Left hindlimb (tissue), 1 donor: ENCODE measurements around the gene SLC25A22.

ENCODE experiments used
- DNase-seq: peaks from one replicate; pipeline ENCODE4 v3.0.0-alpha.2; 2018

SLC25A22 gene

DNA sequence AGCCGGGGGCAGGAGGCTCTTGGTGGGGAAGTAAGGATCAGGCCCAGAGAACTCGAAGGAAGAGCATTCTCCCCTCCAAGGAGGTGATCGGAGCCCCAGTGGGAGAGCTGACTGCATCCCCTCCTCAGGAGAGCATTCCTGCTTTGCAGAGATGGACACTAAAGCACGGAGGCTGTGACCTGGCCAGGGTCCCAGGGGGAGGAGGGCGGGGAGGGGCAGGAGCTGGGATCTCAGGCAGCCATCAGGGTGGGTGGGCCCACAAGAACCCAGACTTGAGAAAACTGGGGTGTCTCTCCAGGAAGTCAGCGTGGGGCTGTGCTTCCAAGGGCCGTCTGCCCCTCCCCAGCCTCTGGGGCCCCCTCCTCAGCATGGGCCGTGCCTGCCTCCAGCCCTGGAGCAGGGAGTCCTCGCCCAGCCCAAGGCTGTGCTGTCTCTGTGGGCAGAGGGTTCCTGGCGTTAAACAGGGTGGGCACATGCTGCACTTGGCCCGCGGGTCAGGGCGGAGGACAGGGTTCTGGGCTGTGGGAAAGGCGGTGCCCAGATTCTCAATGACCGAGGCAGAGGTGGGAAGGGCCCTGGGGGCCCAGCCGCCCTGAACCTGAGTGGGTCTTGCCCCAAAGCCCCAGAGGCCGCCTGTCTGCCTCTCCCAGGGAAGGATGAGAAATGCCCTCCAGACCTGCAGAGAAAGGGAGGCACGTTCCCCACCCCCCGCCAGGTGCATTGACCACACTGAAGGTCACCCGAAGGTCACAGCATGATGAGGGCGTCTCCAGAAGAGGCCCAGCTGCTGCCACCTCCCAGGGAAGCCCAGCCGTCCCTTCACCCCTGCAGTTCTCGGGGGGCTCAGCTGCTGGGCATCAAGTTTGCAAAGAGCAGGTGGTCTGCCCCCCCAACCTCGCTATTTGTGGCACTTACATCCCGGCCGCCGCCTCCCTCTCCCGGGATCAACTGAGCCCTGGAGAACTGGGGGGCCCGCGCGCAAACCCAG, 8.8 kb downstream of the SLC25A22 start:
- no peak for DNase-seq

- DNase-seq: no peak
Measured at GRCh38 chr11:788009-788640, 10.0 kb downstream of the SLC25A22 start.

- DNase-seq: no peak
Measured at GRCh38 chr11:787084-787675, 10.9 kb downstream of the SLC25A22 start.

GRCh38 chr11:786235-787083, 11.6 kb downstream of the SLC25A22 start:
- no peak for DNase-seq

GRCh38 chr11:783581-784015, 14.5 kb downstream of the SLC25A22 start:
- DNase-seq: peak; percentile 90

DNA sequence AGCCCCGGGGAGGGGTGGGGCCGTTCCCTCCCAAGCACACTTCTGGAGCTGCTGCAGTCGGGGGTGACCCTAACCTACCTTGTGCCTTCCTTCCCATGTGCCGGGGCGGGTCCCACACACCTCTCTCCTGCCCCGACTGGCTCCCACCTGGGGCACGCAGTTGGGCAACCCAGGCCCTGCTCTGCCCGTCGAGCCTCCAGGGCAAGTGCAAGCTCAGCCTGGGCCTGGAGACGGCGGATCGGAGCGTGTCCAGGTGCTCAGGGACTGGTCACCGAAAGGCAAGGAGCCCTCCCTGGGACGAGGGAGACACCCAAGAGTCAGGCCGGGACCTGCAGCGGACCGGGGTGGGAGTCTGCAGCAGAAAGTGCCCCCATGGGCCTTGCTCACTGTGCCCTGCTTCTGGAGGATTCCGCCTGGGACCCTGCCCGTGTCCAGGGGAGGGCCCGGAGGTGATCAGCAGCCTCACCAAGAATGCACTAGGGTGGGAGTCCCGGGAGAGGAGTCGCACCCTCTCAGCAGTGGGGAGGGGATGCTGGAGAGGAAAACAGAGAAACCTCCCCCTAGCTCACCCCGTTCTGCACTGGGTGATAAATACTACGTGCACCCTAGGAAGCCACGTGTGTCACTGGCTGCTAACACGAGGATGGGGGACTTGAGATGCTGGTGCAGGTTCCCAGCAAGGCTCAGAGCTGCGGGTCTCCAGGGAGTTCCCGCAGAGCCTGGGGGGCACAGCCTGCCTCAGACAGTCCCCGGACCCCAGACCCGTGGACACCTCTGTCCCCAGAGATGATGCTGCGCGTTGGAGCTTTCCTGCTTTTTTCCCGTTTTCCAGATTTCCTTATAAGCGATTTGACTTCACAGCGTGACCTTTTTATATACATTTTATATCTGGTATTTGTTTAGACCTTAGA, 15.6 kb downstream of the SLC25A22 start:
- DNase-seq: no peak

- no peak for DNase-seq
Measured at GRCh38 chr11:779955-780532, 18.0 kb downstream of the SLC25A22 start.

DNA sequence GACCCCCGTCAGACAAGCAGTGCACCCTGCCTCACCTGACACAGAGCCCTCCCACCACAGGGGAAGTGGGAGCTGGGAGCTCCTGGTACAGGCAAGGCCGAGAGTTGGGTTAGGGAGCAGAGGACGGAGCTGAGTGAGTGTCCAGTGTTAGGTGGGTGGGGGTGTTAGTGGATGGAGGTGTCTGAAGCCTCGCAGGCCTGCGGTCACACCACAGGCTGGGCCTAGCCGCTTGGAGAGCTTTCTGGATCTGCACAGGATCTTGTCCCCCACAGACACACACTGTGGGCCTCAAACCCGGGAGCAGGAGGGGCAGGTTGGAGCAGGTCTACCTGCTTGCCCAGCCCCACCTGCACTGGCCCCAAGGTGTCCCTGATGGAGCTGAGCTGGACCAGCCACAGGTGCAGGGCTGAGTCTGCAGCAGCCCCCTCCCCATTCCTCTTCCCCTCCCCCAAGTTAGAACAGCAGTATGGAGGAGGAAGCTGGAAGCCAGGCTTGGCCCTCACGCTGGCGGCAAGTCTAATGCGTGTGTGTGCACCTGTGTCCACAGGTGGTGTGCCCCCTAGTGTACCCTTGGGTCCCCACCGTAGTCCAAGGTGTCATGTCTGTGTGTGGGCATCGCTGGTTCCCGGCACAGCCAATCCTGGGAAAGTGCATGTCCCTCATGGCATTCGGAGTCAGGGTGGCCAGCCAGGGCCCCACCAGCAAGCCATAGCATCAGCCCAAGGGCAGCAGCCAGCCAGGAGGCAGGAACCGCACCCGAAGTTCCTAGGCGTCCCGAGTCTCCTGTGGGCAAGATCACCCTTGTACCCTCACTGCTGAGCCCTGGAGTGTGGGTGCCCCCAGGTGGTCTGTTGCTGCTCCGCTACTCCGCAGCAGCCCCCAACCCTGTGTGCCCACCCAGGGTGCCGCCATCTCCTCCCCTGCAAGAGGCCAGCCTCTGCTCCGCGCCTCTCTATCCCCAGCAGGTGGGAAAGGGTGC, 18.8 kb downstream of the SLC25A22 start:
- peak; percentile 29 for DNase-seq

GRCh38 chr11:777288-778255, 20.5 kb downstream of the SLC25A22 start, which contains the start of gene GATD1:
TSS of gene GATD1 (minus strand) at chr11:777487. CDS start at chr11:777462, 25 bp downstream.
- peak; percentile 94 for DNase-seq

DNA sequence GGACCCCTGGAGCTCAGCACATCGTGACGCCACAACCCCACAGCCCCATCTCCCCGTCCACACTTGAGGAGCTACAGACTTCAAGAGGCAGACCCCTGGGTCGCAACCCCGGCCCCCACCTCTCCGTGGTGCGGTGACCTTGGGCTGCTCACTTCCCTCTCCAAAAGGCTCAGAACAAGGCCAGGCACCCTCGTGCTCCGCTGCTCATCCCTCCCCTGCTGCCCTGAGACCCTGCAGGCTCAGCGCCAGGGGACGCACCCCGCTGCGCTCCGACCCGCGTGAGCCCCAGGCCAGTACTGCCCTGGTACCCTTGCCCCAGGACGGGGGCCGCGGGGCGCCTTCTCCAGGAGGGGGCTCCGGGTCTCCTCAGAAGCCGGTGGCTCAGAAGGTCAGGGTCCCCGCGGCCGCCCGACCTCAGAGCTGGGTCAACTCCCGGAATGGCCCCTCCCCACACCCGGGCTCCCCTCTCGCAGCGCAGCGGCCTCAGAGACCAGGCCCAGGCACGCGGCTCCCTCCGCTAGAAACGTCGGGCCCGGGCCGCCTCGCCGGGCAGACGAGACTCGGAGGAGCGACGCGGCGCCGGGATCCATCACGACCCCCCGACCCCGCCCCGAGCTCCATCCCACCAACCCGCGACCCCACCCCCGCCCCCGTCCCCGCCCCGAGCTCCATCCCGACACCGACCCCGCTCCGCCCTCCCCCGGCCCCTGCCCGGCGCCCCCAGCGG, 21.4 kb downstream of the SLC25A22 start:
- DNase-seq: peak; percentile 42

GRCh38 chr11:776263-776560, 21.9 kb downstream of the SLC25A22 start:
- peak; percentile 42 for DNase-seq

DNA sequence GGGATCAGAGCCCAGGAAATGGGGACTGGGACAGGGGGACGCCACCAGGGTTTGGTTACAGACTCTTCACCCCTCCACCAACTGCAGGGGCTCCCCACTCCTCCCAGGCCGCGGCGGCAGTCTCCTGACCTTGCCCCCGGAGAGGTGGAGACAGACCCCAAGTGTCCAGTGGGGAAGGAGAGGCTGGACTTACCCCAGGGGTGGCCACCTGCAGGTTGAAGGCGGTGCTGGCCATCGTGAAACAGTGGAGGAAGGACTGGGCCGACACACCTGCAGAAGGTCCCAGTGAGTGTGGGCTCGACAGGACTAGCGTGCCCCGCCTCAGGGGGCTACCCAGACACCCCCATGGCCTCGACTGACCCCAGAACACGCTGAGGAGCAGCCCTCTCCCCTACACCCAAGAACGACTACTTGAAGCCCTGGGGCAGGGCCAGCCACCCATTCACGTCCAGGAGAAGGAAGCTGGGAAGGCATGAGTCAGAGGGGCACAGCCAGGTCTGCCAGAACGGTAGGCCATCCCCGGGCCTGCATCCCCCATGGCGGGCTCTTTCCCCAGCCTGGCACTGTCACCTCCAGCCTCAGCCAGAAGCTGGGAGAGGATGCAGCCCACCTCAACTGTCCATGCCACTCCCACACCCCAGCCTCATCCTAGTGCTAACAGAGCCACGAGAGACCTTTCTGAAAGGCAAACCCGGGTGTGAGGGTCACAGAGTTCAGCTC, 23.0 kb downstream of the SLC25A22 start:
- DNase-seq: peak; percentile 33

- DNase-seq: no peak
Measured at GRCh38 chr11:773830-774229, 24.3 kb downstream of the SLC25A22 start.

- peak; percentile 29 for DNase-seq
Measured at GRCh38 chr11:773425-773824, 24.7 kb downstream of the SLC25A22 start.

DNA sequence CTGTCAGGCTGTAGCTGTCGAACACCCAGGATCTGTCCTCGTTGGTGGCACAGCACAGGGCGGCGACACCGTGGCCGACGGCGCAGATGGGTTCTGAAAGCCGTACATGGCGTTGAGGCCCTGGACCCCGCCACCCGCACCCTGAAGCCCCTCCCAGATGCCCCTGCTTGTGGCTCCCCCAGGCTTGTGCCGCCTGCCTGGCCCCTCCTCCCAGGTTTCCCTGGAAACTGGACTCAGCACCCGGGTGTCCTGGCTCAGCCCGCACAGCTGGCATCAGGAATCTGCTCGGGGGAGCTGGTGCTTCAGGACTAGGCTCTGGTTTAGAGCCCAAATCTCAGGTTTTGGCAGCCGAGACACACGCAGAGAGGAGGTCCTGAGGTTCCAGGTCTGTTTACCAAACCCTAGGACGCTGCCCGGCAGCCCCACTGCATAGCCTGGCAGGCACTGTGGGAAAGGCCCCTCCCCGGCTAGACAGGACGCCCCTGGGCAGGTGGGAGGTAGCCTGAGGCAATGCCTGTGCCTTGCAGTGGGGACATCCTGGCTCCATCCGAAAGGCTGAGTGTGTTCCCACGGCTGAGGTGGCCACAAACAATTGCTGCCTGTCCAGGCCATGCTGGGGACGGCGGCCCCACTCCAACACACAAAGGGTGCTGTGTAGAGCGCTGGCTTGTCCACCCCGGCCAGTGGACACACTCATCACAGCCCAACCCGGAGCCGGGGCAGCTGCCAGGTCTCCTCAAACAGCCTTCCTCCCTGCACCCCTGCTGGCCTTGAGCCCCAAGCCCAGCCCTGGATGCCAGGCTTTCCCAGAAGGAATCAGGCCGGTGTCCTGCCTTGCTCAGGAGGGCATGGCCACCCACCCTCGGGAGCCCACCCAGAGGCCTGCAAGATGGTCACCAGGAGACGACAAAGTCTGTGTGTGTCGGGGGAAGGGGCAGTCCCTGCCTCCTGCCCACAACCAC, 25.4 kb downstream of the SLC25A22 start:
- peak; percentile 32 for DNase-seq

GRCh38 chr11:771617-772204, 26.4 kb downstream of the SLC25A22 start:
- DNase-seq: no peak
